Smooth muscle cell (in vitro differentiated cells): ENCODE results near the gene ADCY6. TPM values are rescaled to one million over a fixed set of nuclear protein-coding genes. Genes with fewer than 3 reads are reported as not detected.
"Not testable (repeated sequence)": the region's sequence is repeated elsewhere in the genome, so short reads cannot be mapped to it uniquely, and the experiment has no call there.

Experiments used
- DNase-seq: peaks from one replicate; lab custom pipeline; 2025; ENCODE audit not compliant: unreplicated experiment; lab: John Stamatoyannopoulos, UW
- H2AFZ ChIP-seq: fragments of 200-600 bp; sonication (generic); 2 replicates; pipeline ENCODE4 v1.6.0; 2016; ENCODE audit warnings: antibody characterized with exemption, low read depth, mild to moderate bottlenecking
- H3F3A ChIP-seq: fragments of 200-600 bp; sonication (generic); 2 replicates; pipeline ENCODE4 v1.6.0; 2017; ENCODE audit warnings: antibody characterized with exemption, low read depth
- H3K27ac ChIP-seq: fragments of 200-600 bp; sonication (generic); 2 replicates; pipeline ENCODE4 v1.5.1; 2016; ENCODE audit warnings: low read depth, mild to moderate bottlenecking
- H3K27me3 ChIP-seq: fragments of 200-600 bp; sonication (generic); 2 replicates; pipeline ENCODE4 v1.6.1; 2016; ENCODE audit warnings: low read depth, mild to moderate bottlenecking
- H3K36me3 ChIP-seq: fragments of 200-600 bp; sonication (generic); 2 replicates; pipeline ENCODE4 v1.5.1; 2016; ENCODE audit warnings: low read depth
- H3K4me1 ChIP-seq: fragments of 200-600 bp; sonication (generic); 2 replicates; pipeline ENCODE4 v1.5.1; 2016; ENCODE audit warnings: low read depth
- H3K4me2 ChIP-seq: fragments of 200-600 bp; sonication (generic); 2 replicates; pipeline ENCODE4 v1.6.0; 2016; ENCODE audit warnings: mild to moderate bottlenecking
- H3K4me3 ChIP-seq: fragments of 200-600 bp; sonication (generic); 2 replicates; pipeline ENCODE4 v1.5.1; 2016; ENCODE audit warnings: mild to moderate bottlenecking
- H3K79me2 ChIP-seq: fragments of 200-600 bp; sonication (generic); 2 replicates; pipeline ENCODE4 v1.6.0; 2016; ENCODE audit warnings: low read depth, mild to moderate bottlenecking
- H3K9ac ChIP-seq: fragments of 200-600 bp; sonication (generic); 2 replicates; pipeline ENCODE4 v1.6.0; 2016; ENCODE audit warnings: low read depth
- H3K9me3 ChIP-seq: fragments of 200-600 bp; sonication (generic); replicated peaks from 2 replicates; pipeline ENCODE4 v1.5.1; 2016; ENCODE audit warnings: low read depth
- H4K20me1 ChIP-seq: fragments of 200-600 bp; sonication (generic); 2 replicates; pipeline ENCODE4 v1.6.0; 2016; ENCODE audit warnings: low read depth
- WGBS: methylation state at CpG from one replicate; pipeline ENCODE4 v1.1.7; 2016; ENCODE audit warnings: low lambda C conversion rate; 5-methylcytosine and 5-hydroxymethylcytosine counted together
- polyA plus RNA-seq: library from polyadenylated mRNA; unstranded; fragments of >200 nt; fragmentation: Nextera tagmentation; extraction: Ambion mirVana; gene quantifications from 2 replicates; pipeline ENCODE4 v1.2.1, GENCODE V29; 2016
- total RNA-seq: library from RNA; depleted of rRNA; stranded (reverse); fragments of >200 nt; gene quantifications from 2 replicates; pipeline ENCODE4 v1.2.3, GENCODE V29; 2014
- TF ChIP-seq, protein P1 (sequence below): fragments of 200-600 bp; sonication (generic); IDR thresholded peaks from 2 replicates; pipeline ENCODE4 v1.5.1; 2017; ENCODE audit warnings: borderline replicate concordance, mild to moderate bottlenecking, antibody characterized with exemption; ENCODE audit not compliant: insufficient read depth, poor library complexity, severe bottlenecking

The ADCY6 gene
- total and polyA plus RNA-seq, 2 experiments from 2014 or later: 21.5 to 23.4 TPM

DNA sequence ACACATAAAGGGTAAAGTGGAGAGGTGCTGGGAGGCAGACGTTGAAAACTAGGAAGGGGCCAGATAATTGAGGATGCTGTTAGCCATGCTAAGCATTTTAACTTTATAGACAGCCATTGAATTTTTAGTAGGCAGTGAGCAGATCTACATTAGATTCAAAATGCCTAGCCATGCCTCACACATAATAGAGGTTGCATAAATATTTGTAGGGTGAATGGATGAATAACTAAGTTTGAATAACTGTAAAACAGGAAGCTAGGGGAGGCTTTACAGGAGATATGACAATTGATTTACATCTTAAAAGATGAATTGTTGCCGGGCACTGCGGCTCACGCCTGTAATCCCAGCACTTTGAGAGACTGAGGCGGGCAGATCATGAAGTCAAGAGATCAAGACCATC lies 60.1 kb downstream of the ADCY6 start:
- WGBS: 88% methylated on average over 5 of the region's 5 CpGs
- H3K36me3 ChIP-seq: no peaks in the 10 kb centered on the region
- H4K20me1 ChIP-seq: no peaks in the 10 kb centered on the region
- DNase-seq: no peak
- no peaks in the 10 kb centered on the region for H3F3A ChIP-seq
- no peaks in the 10 kb centered on the region for H3K79me2 ChIP-seq
- H3K4me3 ChIP-seq: no peak overlapping the region
- TF ChIP-seq, protein P1, sequence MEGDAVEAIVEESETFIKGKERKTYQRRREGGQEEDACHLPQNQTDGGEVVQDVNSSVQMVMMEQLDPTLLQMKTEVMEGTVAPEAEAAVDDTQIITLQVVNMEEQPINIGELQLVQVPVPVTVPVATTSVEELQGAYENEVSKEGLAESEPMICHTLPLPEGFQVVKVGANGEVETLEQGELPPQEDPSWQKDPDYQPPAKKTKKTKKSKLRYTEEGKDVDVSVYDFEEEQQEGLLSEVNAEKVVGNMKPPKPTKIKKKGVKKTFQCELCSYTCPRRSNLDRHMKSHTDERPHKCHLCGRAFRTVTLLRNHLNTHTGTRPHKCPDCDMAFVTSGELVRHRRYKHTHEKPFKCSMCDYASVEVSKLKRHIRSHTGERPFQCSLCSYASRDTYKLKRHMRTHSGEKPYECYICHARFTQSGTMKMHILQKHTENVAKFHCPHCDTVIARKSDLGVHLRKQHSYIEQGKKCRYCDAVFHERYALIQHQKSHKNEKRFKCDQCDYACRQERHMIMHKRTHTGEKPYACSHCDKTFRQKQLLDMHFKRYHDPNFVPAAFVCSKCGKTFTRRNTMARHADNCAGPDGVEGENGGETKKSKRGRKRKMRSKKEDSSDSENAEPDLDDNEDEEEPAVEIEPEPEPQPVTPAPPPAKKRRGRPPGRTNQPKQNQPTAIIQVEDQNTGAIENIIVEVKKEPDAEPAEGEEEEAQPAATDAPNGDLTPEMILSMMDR: no peak
- H3K9me3 ChIP-seq: no peaks in the 10 kb centered on the region
- H3K9ac ChIP-seq: no peak overlapping the region
- no peak overlapping the region for H3K4me2 ChIP-seq
- H2AFZ ChIP-seq: no peak overlapping the region
- H3K4me1 ChIP-seq: no peaks in the 10 kb centered on the region
- no peak overlapping the region for H3K27ac ChIP-seq
- no peaks in the 10 kb centered on the region for H3K27me3 ChIP-seq

DNA sequence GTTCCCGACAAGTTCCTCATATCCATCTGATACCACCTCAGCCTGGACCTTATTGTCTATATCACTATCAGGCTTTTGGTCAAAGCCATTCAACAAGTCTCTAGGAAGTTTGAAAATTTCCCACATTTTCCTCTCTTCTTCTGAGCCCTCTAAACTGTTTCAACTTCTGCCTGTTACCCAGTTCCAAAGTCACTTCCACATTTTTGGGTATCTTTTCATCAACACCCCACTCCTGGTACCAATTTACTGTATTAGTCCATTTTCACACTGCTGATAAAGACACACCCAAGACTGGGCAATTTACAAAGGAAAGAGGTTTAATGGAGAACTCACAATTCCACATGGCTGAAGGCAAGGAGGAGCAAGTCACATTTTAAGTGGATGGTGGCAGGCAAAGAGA lies 68.2 kb downstream of the ADCY6 start:
- not testable (repeated sequence) for H3K9ac ChIP-seq, H3K4me1 ChIP-seq, H3K9me3 ChIP-seq, H3K4me2 ChIP-seq, H3K36me3 ChIP-seq, H3K27me3 ChIP-seq, DNase-seq, H4K20me1 ChIP-seq, H3K4me3 ChIP-seq, H3K27ac ChIP-seq, H2AFZ ChIP-seq, H3F3A ChIP-seq, H3K79me2 ChIP-seq
- 100% methylated on average over 1 of the region's 1 CpG for WGBS

DNA sequence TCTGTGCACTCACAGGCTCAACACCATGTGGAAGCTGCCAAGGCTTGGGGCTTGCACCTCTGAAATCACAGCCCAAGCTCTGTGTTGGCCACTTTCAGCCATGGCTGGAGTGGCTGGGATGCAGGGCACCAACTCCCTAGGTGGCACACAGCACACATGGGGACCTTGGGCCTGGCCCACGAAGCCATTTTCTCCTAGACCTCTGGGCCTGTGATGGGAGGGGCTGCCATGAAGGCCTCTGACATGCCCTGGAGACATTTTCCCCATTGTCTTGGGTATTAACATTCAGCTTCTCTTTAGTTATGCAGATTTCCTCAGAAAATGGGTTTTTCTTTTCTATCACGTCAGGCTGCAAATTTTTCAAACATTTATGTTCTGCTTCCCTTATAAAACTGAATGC lies 68.7 kb downstream of the ADCY6 start:
- H3K27me3 ChIP-seq, H3K4me3 ChIP-seq, H3K36me3 ChIP-seq, H4K20me1 ChIP-seq, H3F3A ChIP-seq, H3K9ac ChIP-seq, DNase-seq, H2AFZ ChIP-seq, H3K27ac ChIP-seq, H3K4me2 ChIP-seq, H3K4me1 ChIP-seq, H3K9me3 ChIP-seq: not testable (repeated sequence)
- peaks cover 11% of the 10 kb centered on the region for H3K79me2 ChIP-seq
- 83% methylated on average over 2 of the region's 2 CpGs for WGBS

DNA sequence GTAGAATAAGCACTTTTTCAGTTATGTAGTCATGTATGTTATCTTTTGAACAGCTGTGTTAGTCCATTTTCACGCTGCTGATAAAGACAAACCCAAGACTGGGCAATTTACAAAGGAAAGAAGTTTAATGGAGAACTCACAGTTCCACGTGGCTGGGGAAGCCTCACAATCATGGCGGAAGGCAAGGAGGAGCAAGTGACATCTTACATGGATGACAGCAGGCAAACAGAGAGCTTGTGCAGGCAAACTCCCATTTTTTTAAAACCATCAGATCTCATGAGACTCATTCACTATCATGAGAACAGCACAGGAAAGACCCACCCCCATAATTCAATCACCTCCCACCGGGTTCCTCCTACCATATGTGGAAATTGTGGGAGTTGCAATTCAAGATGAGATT lies 69.9 kb downstream of the ADCY6 start:
- not testable (repeated sequence) for H3F3A ChIP-seq, H3K4me3 ChIP-seq, H3K9ac ChIP-seq, H3K27ac ChIP-seq, H3K9me3 ChIP-seq, H2AFZ ChIP-seq, H3K4me2 ChIP-seq, H3K27me3 ChIP-seq, H3K36me3 ChIP-seq, DNase-seq
- Histone ChIP-seq H3K79me2 (peaks cover 22% of the 10 kb centered on the region), H3K4me1 (peaks cover 16% of the 10 kb centered on the region), H4K20me1 (peaks cover 13% of the 10 kb centered on the region)
- 94% methylated on average over 4 of the region's 4 CpGs for WGBS

DNA sequence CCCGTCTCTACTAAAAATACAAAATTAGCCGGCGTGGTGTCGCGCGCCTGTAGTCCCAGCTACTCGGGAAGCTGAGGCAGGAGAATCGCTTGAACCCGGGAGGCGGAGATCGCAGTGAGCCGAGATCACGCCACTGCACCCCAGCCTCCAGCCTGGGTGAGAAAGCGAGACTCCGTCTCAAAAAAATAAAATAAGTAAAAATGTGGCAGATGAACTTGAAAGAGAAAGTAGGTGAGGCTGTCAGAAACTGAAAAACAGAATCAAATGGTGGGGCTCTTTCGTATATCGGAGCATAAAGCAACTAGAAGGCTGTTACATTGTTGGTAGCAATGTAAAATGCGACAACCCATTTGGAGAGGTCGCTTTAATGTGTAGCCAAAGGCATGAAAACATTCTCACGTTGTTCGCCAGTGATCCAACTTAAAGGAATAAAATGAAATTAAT lies 71.6 kb downstream of the ADCY6 start:
- H3F3A ChIP-seq: no peaks in the 10 kb centered on the region
- H3K27ac ChIP-seq: peak overlapping the region; percentile 97
- DNase-seq: no peak
- no peaks in the 10 kb centered on the region for H3K36me3 ChIP-seq
- no peaks in the 10 kb centered on the region for H3K9me3 ChIP-seq
- WGBS: 16% methylated on average over 21 of the region's 21 CpGs
- H3K4me2 ChIP-seq: peak overlapping the region; percentile 82
- H3K4me3 ChIP-seq: peak overlapping the region; percentile 84
- H3K79me2 ChIP-seq: peaks cover 38% of the 10 kb centered on the region
- H3K27me3 ChIP-seq: no peaks in the 10 kb centered on the region
- TF ChIP-seq, protein P1: no peak
- H4K20me1 ChIP-seq: peaks cover 28% of the 10 kb centered on the region
- H3K4me1 ChIP-seq: peaks cover 22% of the 10 kb centered on the region
- H3K9ac ChIP-seq: peak overlapping the region; percentile 66
- H2AFZ ChIP-seq: peak overlapping the region; percentile 95
